ENCODE data around the gene SVIL. TPM values are rescaled to one million over a fixed set of nuclear protein-coding genes. Genes with fewer than 3 reads are reported as not detected.
"Not testable (repeated sequence)": the region's sequence is repeated elsewhere in the genome, so short reads cannot be mapped to it uniquely, and the experiment has no call there.

Gene SVIL
- polyA plus RNA-seq, 1 donor (not counting 4 experiments of a cell fraction or from before 2014, with no cell fraction given), result 16.2 TPM

GRCh38 chr10:29563420-29564035, 71.2 kb downstream of the SVIL start:
- Histone ChIP-seq H3K9me1 (ENCODE audit: control insufficient read depth, extremely low read depth, insufficient read depth, low read length) (no peaks in the 10 kb centered on the region), H3K9ac (ENCODE audit: control insufficient read depth, extremely low read depth, insufficient read depth, low read length) (no peak overlapping the region), H4K20me1 (ENCODE audit: control insufficient read depth, extremely low read depth, insufficient read depth, low read length) (no peaks in the 10 kb centered on the region), H3K4me2 (ENCODE audit: control insufficient read depth, extremely low read depth, insufficient read depth, low read depth, low read length) (no peak overlapping the region), H3K9me3 (ENCODE audit: control insufficient read depth, low read depth, low read length) (no peaks in the 10 kb centered on the region), H3K27me3 (ENCODE audit: control insufficient read depth, extremely low read depth, insufficient read depth, low read length) (no peaks in the 10 kb centered on the region), H3K79me2 (ENCODE audit: control insufficient read depth, insufficient read depth, low read length) (no peaks in the 10 kb centered on the region), H3K4me3 (ENCODE audit: control insufficient read depth in 2 of 3, extremely low read depth in 1 of 3, insufficient read depth in 2 of 3, low read depth in 1 of 3, low read length in 3 of 3) (no peak overlapping the region), H3K36me3 (ENCODE audit: control insufficient read depth in 2 of 2, extremely low read depth in 1 of 2, insufficient read depth in 2 of 2, low read length in 2 of 2) (peaks cover 0 to 4% of the 10 kb centered on the region in 2 experiments), H3K27ac (ENCODE audit: control insufficient read depth, insufficient read depth, low read length) (no peak overlapping the region), H2AFZ (ENCODE audit: control insufficient read depth, low read length) (no peak overlapping the region), H3K4me1 (ENCODE audit: control insufficient read depth, extremely low read depth, insufficient read depth, low read length) (no peaks in the 10 kb centered on the region)
- FAIRE-seq (no peak), DNase-seq (ENCODE audit: low read depth, low spot score) (no peak)
- TF ChIP-seq, protein P1, sequence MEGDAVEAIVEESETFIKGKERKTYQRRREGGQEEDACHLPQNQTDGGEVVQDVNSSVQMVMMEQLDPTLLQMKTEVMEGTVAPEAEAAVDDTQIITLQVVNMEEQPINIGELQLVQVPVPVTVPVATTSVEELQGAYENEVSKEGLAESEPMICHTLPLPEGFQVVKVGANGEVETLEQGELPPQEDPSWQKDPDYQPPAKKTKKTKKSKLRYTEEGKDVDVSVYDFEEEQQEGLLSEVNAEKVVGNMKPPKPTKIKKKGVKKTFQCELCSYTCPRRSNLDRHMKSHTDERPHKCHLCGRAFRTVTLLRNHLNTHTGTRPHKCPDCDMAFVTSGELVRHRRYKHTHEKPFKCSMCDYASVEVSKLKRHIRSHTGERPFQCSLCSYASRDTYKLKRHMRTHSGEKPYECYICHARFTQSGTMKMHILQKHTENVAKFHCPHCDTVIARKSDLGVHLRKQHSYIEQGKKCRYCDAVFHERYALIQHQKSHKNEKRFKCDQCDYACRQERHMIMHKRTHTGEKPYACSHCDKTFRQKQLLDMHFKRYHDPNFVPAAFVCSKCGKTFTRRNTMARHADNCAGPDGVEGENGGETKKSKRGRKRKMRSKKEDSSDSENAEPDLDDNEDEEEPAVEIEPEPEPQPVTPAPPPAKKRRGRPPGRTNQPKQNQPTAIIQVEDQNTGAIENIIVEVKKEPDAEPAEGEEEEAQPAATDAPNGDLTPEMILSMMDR (optimal IDR thresholded peaks at IDR 0.05 in 1 of 3, IDR thresholded peaks at IDR 0.05 in 1 of 3, conservative IDR thresholded peaks at IDR 0.05 in 1 of 3; ENCODE audit: extremely low read depth in 1 of 3, insufficient read depth in 2 of 3, low read length in 3 of 3), result no peak
- no peak for TF ChIP-seq EZH2 (IDR thresholded peaks at IDR 0.05; ENCODE audit: low read length)
- dilution Hi-C loops (cut with MboI; ENCODE audit: extremely low pct_ligation_motif_present, low sequenced_read_pairs), result no loop called here

GRCh38 chr10:29563006-29563405, 71.8 kb downstream of the SVIL start:
- H4K20me1 ChIP-seq (ENCODE audit: control insufficient read depth, extremely low read depth, insufficient read depth, low read length); H3K9me1 ChIP-seq (ENCODE audit: control insufficient read depth, extremely low read depth, insufficient read depth, low read length); H3K4me3 ChIP-seq (ENCODE audit: control insufficient read depth in 2 of 3, extremely low read depth in 1 of 3, insufficient read depth in 2 of 3, low read depth in 1 of 3, low read length in 3 of 3); H3K4me2 ChIP-seq (ENCODE audit: control insufficient read depth, extremely low read depth, insufficient read depth, low read depth, low read length); H3K79me2 ChIP-seq (ENCODE audit: control insufficient read depth, insufficient read depth, low read length); H2AFZ ChIP-seq (ENCODE audit: control insufficient read depth, low read length); H3K9ac ChIP-seq (ENCODE audit: control insufficient read depth, extremely low read depth, insufficient read depth, low read length); FAIRE-seq; H3K27me3 ChIP-seq (ENCODE audit: control insufficient read depth, extremely low read depth, insufficient read depth, low read length); H3K4me1 ChIP-seq (ENCODE audit: control insufficient read depth, extremely low read depth, insufficient read depth, low read length); H3K36me3 ChIP-seq (ENCODE audit: control insufficient read depth in 2 of 2, extremely low read depth in 1 of 2, insufficient read depth in 2 of 2, low read length in 2 of 2); dilution Hi-C loops (cut with MboI; ENCODE audit: extremely low pct_ligation_motif_present, low sequenced_read_pairs); H3K9me3 ChIP-seq (ENCODE audit: control insufficient read depth, low read depth, low read length); DNase-seq (ENCODE audit: low read depth, low spot score); H3K27ac ChIP-seq (ENCODE audit: control insufficient read depth, insufficient read depth, low read length): not testable (repeated sequence)

GRCh38 chr10:29559996-29560395, 74.8 kb downstream of the SVIL start:
- no peak for FAIRE-seq
- Histone ChIP-seq H3K9me1 (ENCODE audit: control insufficient read depth, extremely low read depth, insufficient read depth, low read length) (no peaks in the 10 kb centered on the region), H3K27me3 (ENCODE audit: control insufficient read depth, extremely low read depth, insufficient read depth, low read length) (no peaks in the 10 kb centered on the region), H2AFZ (ENCODE audit: control insufficient read depth, low read length) (no peak overlapping the region), H3K4me3 (ENCODE audit: control insufficient read depth in 2 of 3, extremely low read depth in 1 of 3, insufficient read depth in 2 of 3, low read depth in 1 of 3, low read length in 3 of 3) (no peak overlapping the region), H3K4me1 (ENCODE audit: control insufficient read depth, extremely low read depth, insufficient read depth, low read length) (peaks cover 16% of the 10 kb centered on the region), H3K9me3 (ENCODE audit: control insufficient read depth, low read depth, low read length) (no peaks in the 10 kb centered on the region), H3K9ac (ENCODE audit: control insufficient read depth, extremely low read depth, insufficient read depth, low read length) (no peak overlapping the region), H3K36me3 (ENCODE audit: control insufficient read depth in 2 of 2, extremely low read depth in 1 of 2, insufficient read depth in 2 of 2, low read length in 2 of 2) (peaks cover 0 to 4% of the 10 kb centered on the region in 2 experiments), H4K20me1 (ENCODE audit: control insufficient read depth, extremely low read depth, insufficient read depth, low read length) (no peaks in the 10 kb centered on the region), H3K27ac (ENCODE audit: control insufficient read depth, insufficient read depth, low read length) (no peak overlapping the region), H3K79me2 (ENCODE audit: control insufficient read depth, insufficient read depth, low read length) (no peaks in the 10 kb centered on the region), H3K4me2 (ENCODE audit: control insufficient read depth, extremely low read depth, insufficient read depth, low read depth, low read length) (no peak overlapping the region)
- dilution Hi-C loops (cut with MboI; ENCODE audit: extremely low pct_ligation_motif_present, low sequenced_read_pairs), result no loop called here
- no peak for DNase-seq (ENCODE audit: low read depth, low spot score)
- TF ChIP-seq, protein P1 (optimal IDR thresholded peaks at IDR 0.05 in 1 of 3, IDR thresholded peaks at IDR 0.05 in 1 of 3, conservative IDR thresholded peaks at IDR 0.05 in 1 of 3; ENCODE audit: extremely low read depth in 1 of 3, insufficient read depth in 2 of 3, low read length in 3 of 3), result no peak
- no peak for TF ChIP-seq EZH2 (IDR thresholded peaks at IDR 0.05; ENCODE audit: low read length)

All from keratinocyte (primary cell).